NCI-H82 (cell line): Measurements from ENCODE around the gene CELSR1.

Experiments used
- DNase-seq: peaks from one replicate; lab custom pipeline; 2025; lab: John Stamatoyannopoulos, UW

Gene CELSR1

GRCh38 chr22:46348099-46348695 is 189.2 kb downstream of the CELSR1 start:
- no peak for DNase-seq

- no peak for DNase-seq
Measured at GRCh38 chr22:46347646-46348045, 189.8 kb downstream of the CELSR1 start.

DNA sequence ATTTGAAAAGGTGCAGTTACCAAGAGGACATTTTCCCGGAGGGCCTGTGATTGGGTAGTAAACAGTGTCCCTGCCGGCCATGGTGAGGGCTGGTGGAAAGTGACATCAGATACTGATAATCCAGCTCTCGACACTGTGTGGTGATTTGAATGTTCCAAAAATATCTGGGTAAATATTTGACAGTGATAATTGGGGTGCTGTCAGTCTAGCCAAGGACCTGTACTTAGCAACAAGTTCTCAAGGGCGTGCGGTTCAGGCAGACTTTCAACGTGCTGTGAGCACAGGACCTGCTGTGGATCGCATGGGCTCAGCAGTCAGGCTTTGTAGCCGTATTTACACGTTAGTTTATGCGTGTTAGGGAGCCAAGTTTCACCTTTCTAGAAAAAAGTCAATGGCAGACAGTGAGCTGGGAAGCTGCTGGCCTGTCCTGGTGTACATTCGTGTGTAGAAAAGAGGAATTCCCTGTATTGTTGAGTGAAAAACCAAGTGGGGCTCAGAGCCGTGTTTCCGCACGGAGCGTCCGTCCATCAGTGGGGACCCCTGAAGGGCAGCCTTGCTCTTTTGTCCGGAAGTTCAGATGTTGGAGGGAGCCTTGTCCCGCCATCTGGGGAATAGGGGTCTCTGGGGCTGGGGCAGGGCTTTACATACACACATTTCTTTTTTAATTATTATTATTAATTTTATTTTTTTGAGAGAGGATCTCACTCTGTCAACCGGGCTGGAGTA is 190.6 kb downstream of the CELSR1 start:
- no peak for DNase-seq

GRCh38 chr22:46340676-46341075 is 196.7 kb downstream of the CELSR1 start:
- DNase-seq = no peak

GRCh38 chr22:46339956-46340355 is 197.5 kb downstream of the CELSR1 start:
- DNase-seq = no peak

GRCh38 chr22:46338636-46339035 is 198.8 kb downstream of the CELSR1 start:
- no peak for DNase-seq

GRCh38 chr22:46337870-46338269 is 199.6 kb downstream of the CELSR1 start:
- DNase-seq = no peak

DNA sequence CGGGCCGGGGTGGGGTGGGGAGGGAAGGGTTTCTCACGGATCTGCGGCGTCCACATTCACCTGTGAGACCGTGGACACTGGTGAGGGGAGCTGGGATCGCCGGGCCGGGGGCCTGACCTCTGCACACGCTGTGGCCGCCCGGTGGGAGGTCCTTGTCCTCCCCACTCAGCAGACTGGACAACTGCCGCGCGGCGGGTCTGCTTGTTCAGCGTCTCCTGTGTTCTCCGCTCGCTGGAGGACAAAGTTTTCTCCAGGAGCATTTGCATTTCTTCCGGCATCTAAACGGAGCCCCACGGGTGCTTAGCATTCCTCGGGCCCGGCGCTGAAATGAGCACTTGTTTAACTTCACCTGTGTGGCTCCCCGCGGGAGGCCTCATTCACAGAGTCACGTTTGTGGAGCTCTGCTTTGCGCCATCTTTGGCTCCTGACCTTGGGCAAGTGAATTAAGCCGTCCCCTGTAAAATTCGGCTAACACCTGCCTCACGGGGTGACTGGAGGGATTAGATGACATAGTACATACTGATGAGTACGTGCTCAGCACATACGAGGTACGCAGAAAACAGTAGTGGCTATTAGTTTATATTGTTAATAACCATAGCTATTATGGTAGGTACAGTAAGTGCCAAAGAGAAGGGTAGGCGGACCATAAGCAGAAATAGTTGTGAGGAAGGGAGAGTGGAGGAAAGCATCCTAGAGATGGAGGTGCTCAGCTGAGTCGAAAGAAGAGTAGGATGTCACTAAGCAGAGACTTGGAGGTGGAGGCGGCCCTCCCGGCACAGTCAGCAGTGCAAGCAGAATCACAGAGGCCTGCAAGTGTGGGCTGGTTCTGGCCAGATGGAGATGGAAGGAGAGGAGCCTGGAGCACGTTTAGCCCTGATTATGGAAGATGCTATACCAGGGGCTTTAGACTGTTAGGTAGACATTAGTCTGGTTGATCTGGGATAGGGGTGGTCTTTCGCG is 201.0 kb downstream of the CELSR1 start:
- peak; percentile 25 for DNase-seq

DNA sequence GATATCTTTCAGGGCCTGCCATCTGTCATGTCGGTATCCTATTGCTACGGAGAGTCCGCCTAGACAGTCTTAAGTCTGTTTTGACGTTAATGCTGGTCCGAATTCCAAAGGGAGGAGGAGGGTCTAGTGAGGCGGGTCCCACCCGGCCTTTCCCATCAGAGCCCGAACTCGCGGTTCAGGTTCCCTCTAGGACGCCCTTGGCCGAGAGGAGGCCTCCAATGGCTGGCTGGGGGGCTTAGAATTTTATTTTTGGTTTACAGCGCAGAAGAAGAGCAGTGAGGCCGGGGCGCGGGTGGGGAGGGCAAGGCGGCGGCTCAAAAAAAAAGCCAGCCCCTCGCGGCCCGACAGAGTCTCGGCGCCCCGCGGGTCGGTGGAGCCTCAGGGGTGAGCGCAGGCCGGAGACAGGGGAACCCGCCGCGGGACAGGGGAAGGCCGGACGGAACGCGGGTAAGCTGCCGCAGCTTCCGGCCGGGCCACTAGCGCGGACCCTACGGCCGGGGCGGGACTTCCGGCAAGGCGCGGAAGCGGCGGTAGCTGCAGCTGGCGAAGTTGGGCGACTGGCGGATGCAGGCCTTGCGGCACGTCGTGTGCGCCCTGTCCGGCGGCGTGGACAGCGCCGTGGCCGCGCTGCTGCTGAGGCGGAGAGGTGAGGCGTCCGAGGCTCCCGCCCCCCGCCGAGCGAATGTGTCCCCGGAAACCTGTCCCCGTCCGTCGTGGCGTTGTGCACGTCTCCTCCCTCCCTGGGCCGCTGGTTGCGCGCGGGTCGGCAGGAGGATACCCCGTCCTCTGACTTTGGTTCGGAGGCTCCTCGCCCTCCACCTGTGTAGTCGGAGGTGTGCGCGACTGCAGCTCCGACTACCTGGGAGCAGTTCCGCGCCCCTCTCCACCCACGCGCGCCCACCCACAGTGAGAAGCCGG is 202.0 kb downstream of the CELSR1 start, which contains the start of gene TRMU:
Gene TRMU (plus strand): TSS at position 514 of the 918 bp plus-strand sequence. CDS start 51 bp downstream, at position 565.
- DNase-seq = peak; percentile 86

GRCh38 chr22:46331496-46331895 is 205.9 kb downstream of the CELSR1 start:
- no peak for DNase-seq

DNA sequence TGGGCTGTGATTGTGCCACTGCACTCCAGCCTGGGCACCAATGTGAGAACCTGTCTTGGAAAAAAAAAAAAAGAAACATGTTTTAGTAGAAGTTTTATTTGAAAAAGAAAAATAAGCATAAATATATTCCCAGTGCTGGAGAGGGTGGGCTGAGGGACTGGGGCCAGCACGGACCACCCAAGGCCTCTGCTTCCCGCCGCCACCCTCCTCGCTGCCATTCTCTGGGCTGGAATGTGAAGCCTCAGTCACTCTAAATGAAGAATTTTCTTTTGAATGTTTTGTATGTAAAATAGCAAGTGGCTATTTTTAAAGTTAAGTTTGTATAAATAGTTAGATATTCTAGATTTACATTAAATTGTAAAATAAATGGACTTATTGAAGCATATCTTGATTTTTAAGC is 207.0 kb downstream of the CELSR1 start:
- no peak for DNase-seq

DNA sequence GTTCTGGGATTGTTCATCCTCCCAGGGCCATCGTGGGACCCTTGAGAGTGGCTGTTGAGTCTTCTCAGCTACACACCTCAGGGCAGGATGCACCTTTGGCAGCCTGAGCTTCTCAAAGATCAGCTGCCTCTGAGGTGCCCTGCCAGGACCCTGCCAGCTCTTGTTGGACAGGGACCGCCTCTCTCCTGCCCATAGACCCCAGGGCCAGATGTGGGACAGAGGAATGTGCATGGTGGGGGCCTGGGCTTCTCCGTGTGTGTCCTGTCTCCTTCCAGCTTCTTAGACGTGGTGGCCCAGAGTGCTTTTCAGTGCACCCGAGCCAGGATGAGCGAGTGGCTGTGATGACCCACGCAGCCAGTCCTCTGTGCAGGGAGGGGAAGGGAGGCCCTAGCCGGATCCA is 207.8 kb downstream of the CELSR1 start:
- DNase-seq = no peak

DNA sequence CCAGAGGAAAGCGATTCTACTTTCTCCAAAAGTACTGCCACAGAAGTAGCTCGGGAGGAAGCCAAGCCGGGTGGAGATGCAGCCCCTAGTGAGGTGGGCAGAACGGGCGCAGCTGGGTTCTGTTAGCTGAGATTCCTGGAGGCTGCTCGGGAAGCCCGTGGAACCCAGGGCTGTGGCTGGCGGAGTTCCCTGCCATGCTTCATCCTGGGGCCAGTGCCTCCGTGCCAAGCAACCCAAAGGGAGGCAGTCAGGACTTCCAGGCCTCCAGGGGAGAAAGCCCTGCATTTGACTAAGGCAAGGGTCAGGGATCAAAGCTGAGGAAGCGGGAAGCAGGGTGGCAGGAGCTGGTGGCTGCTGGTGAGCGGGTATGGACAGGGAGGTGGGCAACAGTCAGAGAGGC is 208.6 kb downstream of the CELSR1 start:
- DNase-seq = no peak

GRCh38 chr22:46327691-46328465 is 209.5 kb downstream of the CELSR1 start:
- DNase-seq = no peak

GRCh38 chr22:46326066-46326680 is 211.2 kb downstream of the CELSR1 start:
- DNase-seq = no peak

GRCh38 chr22:46323162-46323561 is 214.3 kb downstream of the CELSR1 start:
- DNase-seq = no peak

DNA sequence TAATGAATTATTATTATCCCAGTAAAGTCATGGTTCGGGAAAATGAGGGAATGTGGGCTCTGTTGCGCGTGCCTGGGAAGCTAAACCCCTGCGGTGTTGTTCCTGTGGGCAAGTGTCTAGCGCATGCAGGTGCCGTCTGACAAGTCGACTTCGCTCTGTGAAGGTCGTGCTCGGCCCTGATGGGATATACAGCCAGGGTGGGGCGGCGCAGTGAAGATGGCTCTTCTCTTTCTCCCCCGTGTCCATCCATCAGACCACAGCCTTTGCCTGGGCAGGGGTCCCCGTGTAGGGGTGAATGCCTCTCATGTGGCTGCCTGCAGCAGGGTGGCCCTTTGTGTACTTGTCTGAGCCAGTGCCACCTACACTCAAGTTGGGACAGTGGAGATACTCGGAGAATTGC is 214.7 kb downstream of the CELSR1 start:
- DNase-seq = no peak

DNA sequence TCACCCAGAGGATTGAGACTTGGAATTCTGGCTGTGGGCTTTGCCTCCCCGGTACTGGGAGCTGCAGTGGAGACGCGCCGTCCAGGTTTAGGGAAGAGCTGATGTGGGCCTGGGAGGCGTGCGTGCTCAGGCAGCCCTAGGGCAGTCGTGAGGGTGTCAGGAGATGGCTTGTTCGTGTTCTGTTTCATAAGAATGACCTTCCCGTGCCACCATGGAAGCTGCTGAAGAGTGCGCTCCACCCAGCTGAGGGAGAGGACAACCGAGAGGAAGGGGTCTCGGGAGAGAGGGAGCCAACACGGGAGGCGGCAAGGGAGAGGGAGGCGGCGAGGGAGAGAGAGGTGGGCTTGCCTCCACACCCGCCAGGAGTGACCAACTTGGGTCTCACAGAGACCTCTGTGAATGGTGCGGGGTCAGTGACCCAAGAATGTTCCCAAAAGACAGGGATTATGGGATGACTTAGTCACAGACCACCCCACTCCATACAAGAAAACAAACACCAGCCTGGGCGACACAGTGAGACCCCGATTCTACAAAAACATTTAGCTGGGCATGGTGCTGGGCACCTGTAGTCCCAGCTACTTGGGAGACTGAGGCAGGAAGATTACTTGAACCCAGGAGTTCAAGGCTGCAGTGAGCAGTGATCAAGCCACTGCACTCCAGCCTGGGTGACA is 216.6 kb downstream of the CELSR1 start:
- DNase-seq = no peak

DNA sequence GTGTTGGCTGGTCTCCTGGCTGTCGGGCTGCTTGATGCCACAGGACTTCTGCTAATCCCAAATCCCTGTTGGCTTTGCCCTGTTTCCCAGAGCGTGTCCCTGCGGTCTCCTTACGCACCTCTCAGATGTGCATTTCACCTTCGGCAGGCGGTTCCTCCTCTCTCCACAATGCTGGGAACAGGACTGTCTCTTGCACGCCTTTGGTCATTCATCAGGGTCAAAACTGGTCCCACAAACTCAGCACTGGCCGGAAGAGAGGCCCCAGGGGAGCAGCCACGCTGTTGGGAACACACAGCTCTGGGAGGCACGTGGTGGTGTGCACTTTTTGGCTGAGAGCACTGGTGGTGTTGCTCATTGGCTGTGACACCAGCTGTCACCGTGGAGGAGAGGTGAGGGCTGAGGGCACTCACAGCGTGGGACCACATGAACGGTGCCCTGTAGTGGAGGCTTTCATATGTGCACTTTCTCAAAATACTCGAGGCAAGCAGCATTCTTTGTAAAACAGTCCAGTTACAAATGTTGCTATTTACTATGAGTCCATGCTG is 217.2 kb downstream of the CELSR1 start:
- no peak for DNase-seq
